HEK293T (cell line): ENCODE results near the gene TRIM63.

Experiments used
- CTCF ChIA-PET: fragments of 350-600 bp; formaldehyde crosslinking; extraction: SDS; loops from one replicate; lab custom pipeline; 2021; ENCODE audit warnings: antibody characterized with exemption, inconsistent platforms; lab: Yijun Ruan, JAX
- POLR2A ChIA-PET: fragments of 350-600 bp; formaldehyde crosslinking; extraction: SDS; loops from one replicate; lab custom pipeline; 2020; ENCODE audit warnings: antibody characterized with exemption, inconsistent platforms; lab: Yijun Ruan, JAX
- DNase-seq: peaks from one replicate; pipeline ENCODE4 v3.0.0; 2012; ENCODE audit warnings: mixed read lengths; ENCODE audit errors: extremely low spot score
- ARNT ChIP-seq: fragments of 450-650 bp; IDR thresholded peaks from 2 replicates; pipeline ENCODE4 v1.6.1; 2017; ENCODE audit warnings: mild to moderate bottlenecking
- BHLHE40 ChIP-seq: fragments of 450-650 bp; IDR thresholded peaks from 2 replicates; pipeline ENCODE4 v1.6.1; 2016; ENCODE audit warnings: mild to moderate bottlenecking, moderate library complexity, borderline replicate concordance
- CTBP1 ChIP-seq: fragments of 450-650 bp; IDR thresholded peaks from 2 replicates; pipeline ENCODE4 v1.6.1; 2016; ENCODE audit warnings: borderline replicate concordance
- ELF4 ChIP-seq: fragments of 450-650 bp; IDR thresholded peaks from 2 replicates; pipeline ENCODE4 v1.6.1; 2017; ENCODE audit warnings: antibody characterized with exemption
- FOXA1 ChIP-seq: fragments of 450-650 bp; IDR thresholded peaks from 2 replicates; pipeline ENCODE4 v1.6.1; 2016; ENCODE audit warnings: mild to moderate bottlenecking
- FOXK2 ChIP-seq: fragments of 450-650 bp; IDR thresholded peaks from 2 replicates; pipeline ENCODE4 v1.6.1; 2016; ENCODE audit warnings: mild to moderate bottlenecking
- FOXM1 ChIP-seq: fragments of 450-650 bp; IDR thresholded peaks from 2 replicates; pipeline ENCODE4 v1.6.1; 2017; ENCODE audit warnings: mild to moderate bottlenecking, borderline replicate concordance
- HDGF ChIP-seq: fragments of 450-650 bp; IDR thresholded peaks from 2 replicates; pipeline ENCODE4 v1.6.1; 2017; ENCODE audit warnings: antibody characterized with exemption, borderline replicate concordance
- L3MBTL2 ChIP-seq: fragments of 450-650 bp; conservative IDR thresholded peaks from 2 replicates; pipeline ENCODE4 v1.6.1; 2016; ENCODE audit warnings: mild to moderate bottlenecking
- LEF1 ChIP-seq: fragments of 450-650 bp; IDR thresholded peaks from 2 replicates; pipeline ENCODE4 v1.6.1; 2017; ENCODE audit warnings: mild to moderate bottlenecking, borderline replicate concordance
- NFRKB ChIP-seq: fragments of 450-650 bp; IDR thresholded peaks from 2 replicates; pipeline ENCODE4 v1.6.1; 2016; ENCODE audit warnings: mild to moderate bottlenecking, moderate library complexity
- SP1 ChIP-seq: fragments of 450-650 bp; IDR thresholded peaks from 2 replicates; pipeline ENCODE4 v1.6.1; 2017
- SUZ12 ChIP-seq: fragments of 450-650 bp; IDR thresholded peaks from 2 replicates; pipeline ENCODE4 v1.6.1; 2016; ENCODE audit warnings: mild to moderate bottlenecking
- TARDBP ChIP-seq: fragments of 450-650 bp; IDR thresholded peaks from 2 replicates; pipeline ENCODE4 v1.6.1; 2016
- ZNF384 ChIP-seq: fragments of 450-650 bp; IDR thresholded peaks from 2 replicates; pipeline ENCODE4 v1.6.1; 2016
- TF ChIP-seq, protein P1 (sequence below): fragments of 450-650 bp; IDR thresholded peaks from 2 replicates; pipeline ENCODE4 v1.6.1; 2016

The TRIM63 gene

DNA sequence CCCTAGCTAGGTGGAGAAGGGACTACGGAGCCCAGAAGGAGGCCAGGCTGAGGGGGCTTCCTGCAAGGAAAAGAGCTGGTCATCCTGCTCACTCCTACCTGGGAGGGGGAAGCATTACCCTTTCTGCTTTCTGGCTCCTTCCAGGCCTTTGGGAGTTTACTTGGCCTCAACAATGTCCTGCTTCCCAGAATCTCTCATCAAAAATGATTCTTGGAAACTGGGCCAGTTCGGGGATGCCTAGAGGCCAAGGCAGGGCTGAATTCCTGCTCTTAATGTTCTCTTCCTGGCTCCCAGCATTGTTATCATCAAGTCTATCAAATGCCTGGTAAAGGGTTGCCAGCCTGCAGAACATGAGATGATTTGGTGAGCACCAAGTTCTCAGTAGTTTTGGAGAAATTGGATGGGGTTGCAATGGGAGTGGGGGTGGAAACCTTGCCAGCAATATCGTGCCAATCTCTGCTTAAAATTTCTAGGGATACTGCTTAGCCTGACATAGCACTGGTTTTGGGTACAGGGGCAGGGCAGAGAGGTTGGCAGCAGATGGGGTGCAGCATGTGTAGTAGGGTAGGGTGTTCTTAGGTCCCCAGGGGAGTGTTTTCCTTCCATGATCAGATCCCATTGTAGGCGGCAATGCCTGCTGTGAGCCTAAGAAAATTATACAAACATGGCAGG, 61.9 kb downstream of the TRIM63 start:
- ChIA-PET CTCF (no interaction called here), POLR2A (no interaction called here)
- no peak for DNase-seq
- TF ChIP-seq L3MBTL2, result no peak
- no peak for TF ChIP-seq TARDBP
- TF ChIP-seq SP1, result no peak
- TF ChIP-seq FOXM1, result no peak
- no peak for TF ChIP-seq ARNT
- no peak for TF ChIP-seq HDGF
- no peak for TF ChIP-seq SUZ12
- TF ChIP-seq ELF4, result no peak
- TF ChIP-seq CTBP1, result no peak
- TF ChIP-seq LEF1, result no peak

DNA sequence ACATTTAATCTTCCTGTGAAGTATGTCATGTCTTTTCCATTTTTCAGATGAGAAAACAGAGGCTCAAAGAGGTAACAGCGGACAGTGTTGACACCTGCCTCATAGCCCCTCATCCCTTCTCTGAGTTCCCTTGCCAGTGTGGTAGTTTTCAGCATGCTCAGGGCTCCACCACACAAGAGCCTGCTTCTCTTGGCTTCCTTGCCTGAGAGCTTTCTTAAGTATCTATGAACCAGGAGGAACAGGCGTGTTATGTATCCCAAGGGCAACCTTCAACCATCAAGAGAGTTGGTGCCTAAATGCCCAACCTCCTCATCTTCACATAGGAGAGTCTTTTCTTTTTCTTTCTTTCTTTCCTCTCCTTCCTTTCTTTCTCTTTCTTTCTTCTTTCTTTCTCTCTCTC, 63.7 kb downstream of the TRIM63 start:
- DNase-seq, result no peak
- CTCF ChIA-PET, result interaction anchor here (1.1 kb wide), 1 partner anchor 14 kb away, joined by 3 read pairs; no protein-coding TSS in a partner anchor
- POLR2A ChIA-PET, result no interaction called here

DNA sequence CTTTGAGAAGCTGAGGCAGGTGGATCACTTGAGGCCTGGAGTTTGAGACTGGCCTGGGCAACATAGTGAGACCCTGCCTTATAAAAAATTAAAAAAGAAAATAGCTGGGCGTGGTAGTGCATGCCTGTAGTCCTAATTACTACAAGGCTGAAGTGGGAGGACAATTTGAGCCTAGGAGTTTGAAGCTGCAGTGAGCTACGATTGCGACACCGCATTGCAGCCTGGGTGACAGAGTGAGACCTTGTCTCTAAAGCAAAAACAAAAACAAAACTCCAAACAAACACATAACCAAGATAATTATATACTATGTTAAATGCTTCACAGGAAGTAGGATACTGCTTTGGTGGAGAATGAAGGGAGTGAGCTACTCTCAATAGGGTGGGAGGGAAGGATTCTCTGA, 64.2 kb downstream of the TRIM63 start:
- TF ChIP-seq ZNF384 (no peak), HDGF (no peak), ELF4 (no peak), FOXM1 (no peak), NFRKB (no peak), ARNT (no peak), L3MBTL2 (no peak), FOXA1 (no peak), BHLHE40 (no peak), FOXK2 (no peak), CTBP1 (no peak), SUZ12 (no peak)
- TF ChIP-seq, protein P1, sequence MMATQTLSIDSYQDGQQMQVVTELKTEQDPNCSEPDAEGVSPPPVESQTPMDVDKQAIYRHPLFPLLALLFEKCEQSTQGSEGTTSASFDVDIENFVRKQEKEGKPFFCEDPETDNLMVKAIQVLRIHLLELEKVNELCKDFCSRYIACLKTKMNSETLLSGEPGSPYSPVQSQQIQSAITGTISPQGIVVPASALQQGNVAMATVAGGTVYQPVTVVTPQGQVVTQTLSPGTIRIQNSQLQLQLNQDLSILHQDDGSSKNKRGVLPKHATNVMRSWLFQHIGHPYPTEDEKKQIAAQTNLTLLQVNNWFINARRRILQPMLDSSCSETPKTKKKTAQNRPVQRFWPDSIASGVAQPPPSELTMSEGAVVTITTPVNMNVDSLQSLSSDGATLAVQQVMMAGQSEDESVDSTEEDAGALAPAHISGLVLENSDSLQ, result no peak
- ChIA-PET POLR2A (no interaction called here), CTCF (interaction anchor here (4.7 kb wide), 1 partner anchor 107 kb away, joined by 25 read pairs; no protein-coding TSS in a partner anchor)
- no peak for DNase-seq

More for the DNA sequence above, 63.7 kb downstream of the TRIM63 start:
- TF ChIP-seq, protein P1, result no peak
- TF ChIP-seq NFRKB, result no peak
- no peak for TF ChIP-seq ELF4
- TF ChIP-seq FOXA1, result no peak
